K562 (cell line): ENCODE results near the gene RASIP1. TPM values are rescaled to one million over a fixed set of nuclear protein-coding genes. Genes with fewer than 3 reads are reported as not detected.
A peak's percentile ranks its signal among the peaks of the same experiment; 100 is the strongest.

ENCODE experiments used
- CBX1 ChIP-seq: sonication (generic); IDR thresholded peaks from 2 replicates; pipeline ENCODE4 v1.6.1; 2016; ENCODE audit warnings: antibody characterized with exemption, low read depth, mild to moderate bottlenecking
- CTCF ChIP-seq, 3 experiments: IDR thresholded peaks in 2 of 3; conservative IDR thresholded peaks in 1 of 3; 2 replicates each; pipeline ENCODE4 v1.5.1; 2011 to 2012; ENCODE audit warnings: low read length in 3 of 3, mild to moderate bottlenecking in 3 of 3, control low read depth in 2 of 3, improper control_type of control experiment in 1 of 3, inconsistent platforms in 1 of 3, low read depth in 1 of 3, mixed read lengths in 1 of 3, moderate library complexity in 1 of 3; ENCODE audit not compliant: insufficient read depth in 2 of 3
- CXXC5 ChIP-seq: fragments of 250-450 bp; sonication (Bioruptor Pico); IDR thresholded peaks from 2 replicates; pipeline ENCODE4 v1.8.0; 2022; ENCODE audit warnings: inconsistent platforms, mild to moderate bottlenecking, moderate library complexity
- HOMEZ ChIP-seq: fragments of 250-450 bp; sonication (Bioruptor Pico); IDR thresholded peaks from 2 replicates; pipeline ENCODE4 v1.4.0; 2020; ENCODE audit warnings: mild to moderate bottlenecking, moderate library complexity
- KHSRP ChIP-seq: fragments of 450-650 bp; IDR thresholded peaks from 2 replicates; pipeline ENCODE4 v1.6.1; 2017
- MBD1 ChIP-seq: fragments of 250-450 bp; sonication (Bioruptor Pico); IDR thresholded peaks from 2 replicates; pipeline ENCODE4 v1.8.0; 2022; ENCODE audit warnings: inconsistent platforms
- NFIX ChIP-seq: fragments of 250-450 bp; sonication (Bioruptor Pico); IDR thresholded peaks from 2 replicates; pipeline ENCODE4 v1.4.0; 2020; ENCODE audit warnings: low read depth, mild to moderate bottlenecking, moderate library complexity
- PURB ChIP-seq: sonication (generic); formaldehyde crosslinking; IDR thresholded peaks from 2 replicates; pipeline ENCODE4 v1.9.0; 2021; ENCODE audit warnings: low read depth, mild to moderate bottlenecking, missing genetic modification reagents
- SRF ChIP-seq, 2 experiments: fragments of 250-450, 450-650 bp in 1 of 2; sonication (Bioruptor Pico) in 1 of 2; sonication (generic) in 1 of 2; formaldehyde crosslinking; IDR thresholded peaks; 2 replicates each; pipeline versions ENCODE4 v1.5.0 to v1.5.1; 2020 to 2022; ENCODE audit warnings: mild to moderate bottlenecking in 1 of 2, missing genetic modification reagents in 1 of 2
- STAT5A ChIP-seq: IDR thresholded peaks from 2 replicates; pipeline ENCODE4 v1.6.1; 2012; ENCODE audit warnings: low read length, inconsistent platforms, borderline replicate concordance
- TCFL5 ChIP-seq: fragments of 250-450 bp; sonication (Bioruptor Pico); conservative IDR thresholded peaks from 2 replicates; pipeline ENCODE4 v1.6.1; 2021; ENCODE audit warnings: mild to moderate bottlenecking, moderate library complexity, matching md5 sums
- TRIM25 ChIP-seq: fragments of 450-650 bp; IDR thresholded peaks from 2 replicates; pipeline ENCODE4 v1.7.0; 2016; ENCODE audit warnings: borderline replicate concordance
- ZBTB2 ChIP-seq: fragments of 450-650 bp; IDR thresholded peaks from 2 replicates; pipeline ENCODE4 v1.6.1; 2016; ENCODE audit warnings: antibody characterized with exemption
- ZKSCAN8 ChIP-seq: fragments of 200-800 bp; sonication (Bioruptor generic); IDR thresholded peaks from 2 replicates; pipeline ENCODE4 v1.6.1; 2016; ENCODE audit warnings: missing genetic modification characterization, missing compliant biosample characterization
- ZNF717 ChIP-seq: fragments of 250-450 bp; sonication (Bioruptor Pico); IDR thresholded peaks from 2 replicates; pipeline ENCODE4 v1.5.0; 2021
- polyA plus RNA-seq, 8 experiments: library from polyadenylated mRNA; depleted of rRNA in 4 of 8; stranded (reverse) in 5 of 8; unstranded in 3 of 8; fragments of >200 nt; fragmentation: Nextera tagmentation in 2 of 8; fragmentation: Illumina TruSeq in 1 of 8; extraction: Ambion mirVana in 2 of 8; extraction: Trizol in 1 of 8; gene quantifications; 2 replicates each; pipeline versions ENCODE4 v1.2.1 to v1.2.3, GENCODE V29; 2011 to 2014; ENCODE audit warnings: inconsistent platforms in 1 of 8, missing spikeins in 1 of 8
- total RNA-seq, 7 experiments: library from RNA; depleted of rRNA in 6 of 7; stranded (reverse); fragments of >200 nt in 6 of 7; fragmentation: Illumina TruSeq in 2 of 7; extraction: Trizol in 2 of 7; gene quantifications; 2 replicates each; pipeline versions ENCODE4 v1.2.1 to v1.2.3, GENCODE V29; 2011 to 2021; ENCODE audit warnings: low replicate concordance in 1 of 7

RASIP1 gene
- total and polyA plus RNA-seq, 9 of the 15 experiments (the other 6 are each of a cell fraction or from before 2014, with no cell fraction given), result 0.20 to 4.7 (median 1.5) TPM

- TF ChIP-seq CTCF (IDR thresholded peaks at IDR 0.05 in 2 of 3, conservative IDR thresholded peaks at IDR 0.05 in 1 of 3; ENCODE audit: insufficient read depth in 2 of 3, low read depth in 1 of 3, low read length in 3 of 3) (no peak), SRF (CRISPR knock-in tag; IDR thresholded peaks at IDR 0.05) (no peak), CBX1 (no peak), PURB (no peak), STAT5A (no peak), HOMEZ (CRISPR knock-in tag) (no peak), TRIM25 (no peak), ZBTB2 (peak; percentile 27; the same call in 1 of the 2 replicates), ZKSCAN8 (CRISPR knock-in tag) (peak; percentile 74; the same call in 1 of the 2 replicates), TCFL5 (no peak), KHSRP (no peak), CXXC5 (CRISPR knock-in tag) (0 out of 2 replicates have a peak, but pooled peaks have one; percentile 19), NFIX (no peak), ZNF717 (CRISPR knock-in tag) (no peak), MBD1 (CRISPR knock-in tag) (0 out of 2 replicates have a peak, but pooled peaks have one; percentile 30)
These were observed 15.3 kb downstream of the RASIP1 start (continued) for GRCh38 chr19:48724796-48725753.
